HG03439 (cell line): ENCODE data around the gene RAD51B.
"Not testable (repeated sequence)": the region's sequence is repeated elsewhere in the genome, so short reads cannot be mapped to it uniquely, and the experiment has no call there.

ENCODE experiments used
- ATAC-seq: cut with Tn5 transposase; IDR thresholded peaks from one replicate; pipeline ENCODE4 v1.9.1; 2021; ENCODE audit warnings: mild to moderate bottlenecking, moderate library complexity; ENCODE audit not compliant: unreplicated experiment

RAD51B gene

DNA sequence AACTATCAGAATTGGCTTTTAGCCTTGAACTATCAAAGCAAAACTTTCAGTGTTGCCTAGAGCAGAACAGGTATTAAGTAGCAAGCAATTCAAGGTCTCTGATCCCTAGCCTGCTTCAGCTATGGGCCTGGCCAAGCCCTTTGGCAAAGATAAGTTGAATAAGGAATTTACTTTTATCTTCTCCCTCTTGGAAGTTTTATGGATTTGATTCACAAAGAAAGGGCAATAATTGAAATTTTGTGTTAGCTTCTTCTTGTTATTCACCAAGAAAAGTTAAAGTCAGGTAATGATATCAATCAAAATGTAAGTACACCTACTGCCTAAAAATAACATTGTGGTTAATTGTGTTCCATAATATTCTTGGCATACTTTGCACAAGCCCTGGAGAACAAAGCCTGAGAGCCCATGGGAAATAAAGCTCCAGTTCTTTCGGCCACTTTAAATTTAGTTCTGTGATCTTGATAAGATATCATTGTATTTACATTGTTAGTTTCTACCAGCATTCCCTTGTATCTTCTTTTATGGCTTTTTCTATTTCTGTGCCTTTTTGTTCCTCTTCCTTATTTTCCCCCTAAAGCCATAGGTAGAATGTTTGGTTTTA lies 158.0 kb downstream of the RAD51B start:
- ATAC-seq = no peak

DNA sequence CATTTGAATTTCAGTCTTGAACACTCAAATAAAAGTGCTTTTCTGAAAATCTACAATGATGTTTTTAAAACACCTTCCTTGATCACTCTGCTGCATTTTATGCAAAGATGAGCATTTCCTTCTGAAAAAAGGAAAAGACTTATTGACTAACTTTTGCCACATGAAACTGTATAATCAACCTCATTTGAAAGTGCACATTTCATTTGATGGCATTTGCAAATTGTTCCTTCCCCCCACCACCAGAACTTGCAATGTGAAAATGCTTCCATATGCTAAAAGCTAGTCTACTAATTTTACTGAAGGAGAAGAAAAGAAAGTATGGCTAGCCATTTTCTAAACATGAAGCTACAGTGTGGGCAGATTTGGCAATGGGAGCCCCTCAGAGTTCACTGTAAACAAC lies 159.2 kb downstream of the RAD51B start:
- no peak for ATAC-seq

DNA sequence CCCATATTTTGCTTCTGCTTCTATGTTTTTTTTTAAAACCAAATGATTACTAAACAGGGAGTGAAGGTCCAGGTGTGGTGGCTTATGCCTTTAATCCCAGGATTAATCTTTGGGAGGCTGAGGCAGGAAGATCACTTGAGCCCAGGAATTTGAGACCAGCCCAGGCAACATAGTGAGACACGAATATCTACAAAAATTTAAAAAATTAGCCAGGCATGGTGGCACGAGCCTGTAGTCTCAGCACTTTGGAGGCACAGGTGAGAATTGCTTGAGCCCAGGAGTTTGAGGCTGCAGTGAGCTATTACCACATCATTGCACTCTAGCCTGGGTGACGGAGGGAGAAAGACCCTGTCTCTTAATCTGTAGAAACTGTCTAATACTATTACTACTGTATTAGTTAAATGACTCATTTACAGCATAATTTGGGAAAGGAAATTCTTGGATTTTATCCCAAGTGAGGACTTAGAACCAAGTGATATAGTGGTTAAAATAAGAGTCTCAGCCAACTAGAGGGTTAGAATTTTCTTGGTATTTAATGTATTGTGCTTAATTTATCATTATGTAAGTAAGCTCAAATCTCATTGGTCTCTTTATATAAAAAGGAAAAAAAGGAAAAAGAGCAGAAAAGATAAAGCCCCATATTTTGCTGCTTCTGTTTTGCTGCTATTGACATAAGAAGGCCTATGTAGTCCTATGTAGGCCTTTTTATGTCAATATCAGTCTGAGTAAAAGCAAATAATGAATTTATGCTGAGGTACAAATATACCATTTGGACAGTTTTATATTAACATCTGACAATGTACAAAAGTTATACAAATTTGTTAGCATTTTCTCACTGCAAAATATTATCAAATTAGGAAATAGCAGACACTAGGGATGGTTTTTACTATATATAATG lies 163.4 kb downstream of the RAD51B start:
- no peak for ATAC-seq

DNA sequence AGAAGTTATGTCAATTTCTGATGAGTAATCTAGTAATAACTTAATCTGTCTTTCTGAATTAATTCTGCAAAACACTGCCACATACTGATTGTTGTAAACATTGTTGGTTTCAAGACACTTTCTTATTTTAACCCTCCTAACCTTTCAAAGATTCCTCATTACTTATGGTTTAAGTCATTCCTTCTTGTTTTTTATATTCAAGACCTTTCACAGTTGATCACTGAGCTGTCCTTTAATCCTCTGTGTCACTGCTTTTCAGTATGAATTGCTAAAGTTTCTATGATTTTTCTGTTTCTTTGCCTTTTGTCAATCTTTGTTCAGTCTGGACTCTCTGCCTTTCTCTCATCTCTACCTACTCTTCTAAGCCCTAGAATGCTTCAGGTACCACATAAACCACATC lies 164.7 kb downstream of the RAD51B start:
- ATAC-seq = no peak

DNA sequence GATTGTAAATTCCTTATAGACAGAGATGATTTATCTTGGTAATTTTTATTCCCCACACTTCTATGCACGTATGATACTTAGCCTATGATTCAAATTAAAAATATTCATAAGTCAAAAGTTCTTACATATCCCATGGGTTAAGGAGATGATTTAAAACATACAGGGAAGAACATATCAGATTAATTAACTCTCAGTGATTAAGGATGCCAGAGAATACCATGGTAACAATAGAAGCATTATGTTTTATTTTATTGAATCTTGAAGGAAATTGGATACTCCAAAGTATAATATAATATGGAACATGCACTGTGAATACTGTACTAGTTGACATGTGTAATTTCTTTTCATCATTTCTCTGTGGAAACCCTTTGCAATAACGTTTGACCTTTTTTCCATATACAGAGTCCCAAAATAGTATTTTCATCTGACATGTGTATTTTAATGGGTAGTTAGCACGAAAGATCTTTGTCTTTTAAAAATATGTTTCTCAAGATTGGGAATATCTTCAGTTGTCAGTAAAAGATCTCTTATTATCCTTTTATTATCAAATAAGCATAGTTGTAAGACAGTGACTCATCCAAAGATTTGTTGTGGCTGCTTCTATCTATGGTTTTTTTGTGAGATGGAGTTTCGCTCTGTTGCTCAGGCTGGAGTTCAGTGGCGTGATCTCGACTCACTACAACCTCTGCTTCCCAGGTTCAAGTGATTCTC lies 166.7 kb downstream of the RAD51B start:
- ATAC-seq = no peak

DNA sequence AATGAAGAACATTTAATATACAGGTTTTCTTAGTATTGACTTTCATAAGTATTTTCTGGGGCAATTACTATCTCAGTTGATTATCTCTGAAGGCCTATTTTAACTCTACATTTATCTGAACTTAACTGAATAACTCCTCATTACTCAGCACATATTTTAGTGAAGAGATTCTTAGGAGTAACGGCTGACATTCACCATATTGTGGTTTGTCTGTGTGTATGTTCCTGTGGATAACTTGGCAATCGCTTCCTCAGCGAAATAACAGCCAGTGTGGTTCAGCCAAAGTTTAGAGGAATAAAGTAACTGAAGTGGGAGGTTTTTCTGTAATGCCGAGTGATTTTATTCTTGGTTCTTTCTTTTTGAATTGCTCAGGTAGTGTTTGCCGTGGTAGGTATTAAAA lies 168.0 kb downstream of the RAD51B start:
- ATAC-seq = no peak

DNA sequence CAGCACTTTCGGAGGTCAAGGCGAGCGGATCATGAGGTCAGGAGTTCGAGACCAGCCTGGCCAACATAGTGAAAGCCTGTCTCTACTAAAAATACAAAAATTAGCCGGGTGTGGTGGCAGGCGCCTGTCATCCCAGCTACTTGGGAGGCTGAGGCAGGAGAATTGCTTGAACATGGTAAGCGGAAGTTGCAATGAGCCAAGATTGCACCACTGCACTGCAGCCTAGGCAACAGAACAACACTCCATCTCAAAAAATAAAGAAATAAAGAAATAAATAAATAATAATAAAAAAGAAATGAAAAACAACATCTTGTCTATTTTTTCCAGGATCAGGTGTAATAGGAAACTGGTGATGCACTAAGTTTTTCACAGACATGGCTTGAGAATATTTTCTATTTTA lies 168.6 kb downstream of the RAD51B start:
- ATAC-seq = not testable (repeated sequence)

DNA sequence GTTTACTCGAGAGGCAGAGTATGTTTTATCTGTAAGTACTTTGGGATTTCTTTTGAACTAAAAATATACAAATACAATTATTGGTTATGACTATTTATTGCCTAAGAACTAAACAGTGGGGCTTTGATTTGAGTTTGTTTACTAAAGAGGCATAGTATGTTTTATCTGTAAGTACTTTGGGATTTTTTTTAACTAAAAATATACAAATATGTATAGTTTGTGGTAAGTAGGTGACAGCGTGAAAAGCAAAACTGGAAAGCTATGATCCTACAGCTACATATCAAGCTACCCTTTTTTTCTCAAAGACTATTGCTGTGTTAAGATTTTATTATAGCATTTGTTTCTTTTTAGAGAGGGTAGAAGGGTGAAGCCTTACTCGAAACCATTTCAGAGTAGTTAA lies 171.0 kb downstream of the RAD51B start:
- ATAC-seq = no peak

DNA sequence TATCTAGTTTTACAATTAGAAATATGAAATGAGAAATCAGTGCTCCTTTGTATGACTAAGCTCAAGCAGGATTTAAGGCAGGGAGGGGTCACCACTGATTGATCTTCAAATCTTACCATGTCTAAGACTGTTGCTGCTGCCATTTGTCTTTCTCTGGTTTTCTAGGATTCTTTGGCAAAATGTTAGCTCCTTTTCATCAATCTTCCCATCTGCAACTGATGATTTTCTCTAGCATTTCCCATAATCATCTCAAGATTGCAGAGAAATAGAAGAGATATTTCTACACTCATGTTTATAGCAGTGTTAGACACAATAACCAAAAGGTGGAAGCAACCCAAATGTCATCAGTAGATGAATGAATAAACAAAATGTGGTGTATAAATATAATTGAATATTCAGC lies 175.0 kb downstream of the RAD51B start:
- no peak for ATAC-seq

DNA sequence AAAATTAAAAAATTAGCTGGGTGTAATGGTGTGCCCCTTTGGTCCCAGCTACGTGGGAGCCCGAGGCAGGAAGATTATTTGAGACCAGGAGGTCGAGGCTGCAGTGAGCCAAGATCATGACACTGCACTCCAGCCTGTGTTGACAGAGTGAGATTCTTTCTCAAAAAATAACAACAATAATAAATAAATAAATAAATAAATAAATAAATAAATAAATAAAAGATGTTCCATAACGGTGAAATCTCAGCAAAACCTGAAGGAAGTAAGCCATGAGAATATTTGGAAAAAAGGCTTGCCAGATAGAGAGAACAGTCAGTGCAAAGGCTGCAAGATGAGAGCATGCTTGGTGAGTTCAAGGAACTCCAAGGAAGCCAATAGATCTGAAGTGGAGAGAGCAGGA lies 176.7 kb downstream of the RAD51B start:
- no peak for ATAC-seq

DNA sequence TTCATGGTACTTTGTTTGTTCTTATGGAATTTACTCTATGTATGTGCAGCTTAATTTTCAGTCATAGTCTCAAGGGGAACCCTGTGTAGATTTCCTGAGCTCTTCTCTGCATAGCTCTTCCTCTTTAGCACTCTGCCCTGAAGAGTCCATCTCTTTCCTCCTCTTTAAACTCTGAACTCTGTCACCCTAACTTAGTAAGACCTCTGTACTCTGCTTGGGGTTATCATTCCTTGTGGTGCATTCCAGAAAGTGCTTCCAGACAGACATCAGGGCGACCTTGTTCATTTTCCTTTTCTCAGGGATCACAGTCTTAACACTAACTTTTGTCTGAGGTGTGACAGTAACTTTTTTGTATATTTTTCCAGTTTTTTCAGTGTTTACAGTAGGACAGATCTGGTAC lies 179.3 kb downstream of the RAD51B start:
- ATAC-seq = no peak

DNA sequence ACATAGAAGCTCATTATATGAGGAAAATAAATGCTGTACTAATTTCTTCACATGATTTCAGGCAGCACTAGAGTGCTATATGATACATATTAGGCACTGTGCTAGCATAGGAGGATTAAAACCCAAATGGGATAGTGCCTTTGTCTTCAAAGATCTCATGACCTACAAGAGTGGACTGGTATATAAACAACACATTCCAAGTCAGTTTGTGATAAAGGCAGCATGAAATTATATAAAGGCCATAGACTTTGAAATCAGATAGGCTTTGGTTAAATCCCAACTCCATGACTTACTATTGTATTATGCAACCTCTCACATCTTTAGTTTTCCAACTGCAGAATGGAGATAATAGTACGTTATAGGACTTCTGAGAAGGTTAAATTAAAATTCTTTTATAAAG lies 179.7 kb downstream of the RAD51B start:
- ATAC-seq = no peak

DNA sequence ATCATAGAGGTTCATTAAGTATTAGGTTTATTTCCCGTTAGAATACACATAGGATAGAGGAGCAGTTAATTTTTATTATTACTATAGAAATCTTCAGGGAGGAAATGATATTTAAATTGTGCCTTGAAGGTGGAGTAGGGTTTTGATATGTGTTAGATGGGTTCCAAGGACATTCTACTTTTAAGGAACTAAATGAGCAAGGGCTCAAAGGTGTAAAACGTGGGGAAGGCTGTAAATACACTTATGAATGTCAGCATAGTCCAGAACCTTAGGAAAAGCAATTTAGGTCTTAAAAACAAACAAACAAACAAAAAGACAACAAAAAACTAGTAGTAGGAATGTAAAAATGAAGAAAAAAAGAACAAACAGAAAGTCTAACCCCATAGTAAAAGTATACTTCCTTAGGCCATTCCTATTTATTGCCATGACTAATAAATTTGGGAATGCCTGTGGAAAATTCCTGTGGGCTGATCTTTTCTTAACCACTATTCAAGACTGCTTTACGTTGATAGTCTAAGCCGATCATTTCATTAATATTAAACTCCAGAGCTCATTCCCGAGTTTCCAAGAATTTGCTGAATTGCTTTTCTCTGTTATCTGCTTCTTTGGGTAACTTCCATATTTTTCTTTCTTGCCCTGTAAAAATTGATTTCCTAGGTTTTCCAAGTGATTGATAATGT lies 180.3 kb downstream of the RAD51B start:
- no peak for ATAC-seq

DNA sequence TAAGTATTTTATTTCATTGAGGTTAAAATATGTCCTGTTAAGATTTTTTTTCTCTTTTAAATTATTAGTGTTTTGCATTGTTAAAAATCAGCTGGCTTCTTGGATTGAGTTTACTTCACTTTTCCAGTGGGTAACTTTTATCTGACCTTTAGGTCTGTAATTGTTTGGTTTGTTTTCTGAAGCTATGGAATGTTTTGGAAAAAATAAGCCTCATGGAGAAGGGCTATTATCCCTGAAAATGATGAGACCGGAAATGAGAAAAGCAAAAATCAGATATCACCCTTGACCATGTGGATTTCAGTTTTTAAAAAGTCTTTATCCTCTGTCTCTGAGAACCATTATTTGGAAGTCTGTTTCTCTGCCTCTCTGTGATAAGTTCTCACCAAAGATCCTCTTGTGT lies 180.9 kb downstream of the RAD51B start:
- no peak for ATAC-seq

DNA sequence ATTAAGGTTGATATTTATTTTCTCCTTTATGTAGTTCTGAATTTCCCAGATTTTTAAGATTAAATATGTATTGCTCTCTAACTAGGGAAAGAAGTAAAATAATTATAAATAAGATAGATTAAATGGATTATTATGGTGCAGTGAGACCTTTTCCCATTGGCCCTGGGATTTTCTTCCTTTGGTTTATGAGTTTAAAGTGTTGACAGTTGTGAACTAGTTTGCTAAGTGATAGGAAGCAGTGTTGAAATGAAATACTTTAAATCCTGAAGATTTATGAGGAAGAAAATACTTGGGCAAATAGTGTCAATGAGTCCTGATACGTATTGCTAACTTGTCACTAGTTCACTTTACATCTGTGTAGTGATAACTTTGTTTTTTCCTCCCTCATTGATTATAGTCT lies 188.9 kb downstream of the RAD51B start:
- ATAC-seq = no peak

DNA sequence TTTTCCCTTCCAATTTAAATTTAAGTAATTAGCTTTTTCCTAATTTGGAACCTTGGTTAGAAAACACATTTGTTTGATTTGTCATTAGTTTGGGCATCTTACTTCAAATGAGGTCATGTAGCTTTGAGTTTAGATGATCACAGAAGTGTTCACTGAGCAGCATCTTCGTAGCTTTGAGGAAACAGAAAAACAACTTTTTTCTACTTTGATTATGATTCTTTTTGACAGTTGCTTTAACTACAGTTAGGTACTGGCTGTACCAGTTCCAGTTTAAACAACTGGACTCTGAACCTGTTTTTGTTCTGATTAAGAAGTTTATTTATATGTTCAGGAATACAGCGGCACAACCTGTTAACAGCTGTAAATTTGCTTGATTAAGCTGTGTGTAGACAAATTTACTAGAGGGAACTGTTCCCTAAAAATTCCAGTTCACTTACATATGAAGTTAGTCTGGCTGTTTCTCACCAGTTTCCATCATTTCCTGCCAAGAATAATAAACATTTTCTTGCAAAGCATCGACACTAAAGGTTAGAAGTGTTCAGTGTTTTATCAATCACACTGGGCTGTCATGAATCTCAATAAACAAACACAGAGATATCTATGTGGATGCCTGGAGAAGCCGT lies 191.9 kb downstream of the RAD51B start:
- ATAC-seq = no peak

DNA sequence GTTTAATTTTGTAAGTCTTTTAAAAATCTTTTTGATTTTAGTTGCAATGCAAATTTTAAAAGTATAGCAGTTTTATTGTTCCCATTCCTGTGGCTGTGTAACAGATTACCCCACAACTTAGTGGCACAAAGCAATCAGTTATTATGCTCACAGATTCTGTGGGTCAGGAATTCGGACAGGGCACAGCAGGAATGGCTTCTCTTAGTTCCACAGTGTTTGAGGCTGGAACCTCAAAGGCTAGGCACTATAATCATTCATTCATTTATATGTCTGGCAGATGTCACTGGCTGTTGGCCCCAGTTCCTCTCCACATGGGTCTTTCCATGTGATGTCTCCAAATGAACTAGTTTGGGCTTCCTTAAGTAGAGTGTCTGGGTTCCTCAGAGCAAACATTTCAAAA lies 193.3 kb downstream of the RAD51B start:
- ATAC-seq = no peak

DNA sequence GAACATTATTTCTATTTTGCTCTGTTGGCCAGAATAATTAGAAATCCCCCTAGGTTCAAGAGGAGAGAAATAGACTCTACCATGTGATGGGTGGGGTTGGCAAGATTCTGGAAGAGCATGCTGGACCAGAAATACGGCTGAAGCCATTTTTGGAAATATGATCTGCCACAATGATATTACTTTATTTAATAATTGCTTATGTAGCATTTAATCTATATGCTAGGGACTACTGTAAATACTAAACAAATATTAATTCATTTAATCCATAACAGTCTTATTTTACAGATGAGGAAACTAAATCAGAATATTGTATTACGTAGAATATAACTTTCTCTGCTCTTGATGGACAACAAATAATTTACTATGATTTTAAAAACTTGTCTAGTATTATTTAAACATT lies 193.7 kb downstream of the RAD51B start:
- ATAC-seq = no peak

DNA sequence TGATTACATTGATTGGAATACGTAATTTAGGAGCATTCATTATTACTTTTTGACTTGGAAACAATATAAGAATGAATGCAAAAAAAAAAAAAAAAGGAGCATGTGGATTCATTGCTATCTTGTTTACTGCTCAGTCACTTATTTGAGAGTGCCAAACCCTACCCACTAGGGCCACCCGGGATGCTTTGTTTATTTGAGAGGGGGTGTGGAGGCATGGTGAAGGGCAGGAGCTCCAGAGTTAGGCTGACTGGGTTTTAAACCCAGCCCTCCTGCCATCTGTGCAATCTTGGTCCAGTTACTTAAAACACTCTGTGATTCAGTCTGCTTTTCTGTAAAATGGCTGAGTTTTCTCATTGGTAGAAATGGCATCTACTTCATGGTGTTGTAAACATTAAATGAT lies 195.2 kb downstream of the RAD51B start:
- no peak for ATAC-seq

DNA sequence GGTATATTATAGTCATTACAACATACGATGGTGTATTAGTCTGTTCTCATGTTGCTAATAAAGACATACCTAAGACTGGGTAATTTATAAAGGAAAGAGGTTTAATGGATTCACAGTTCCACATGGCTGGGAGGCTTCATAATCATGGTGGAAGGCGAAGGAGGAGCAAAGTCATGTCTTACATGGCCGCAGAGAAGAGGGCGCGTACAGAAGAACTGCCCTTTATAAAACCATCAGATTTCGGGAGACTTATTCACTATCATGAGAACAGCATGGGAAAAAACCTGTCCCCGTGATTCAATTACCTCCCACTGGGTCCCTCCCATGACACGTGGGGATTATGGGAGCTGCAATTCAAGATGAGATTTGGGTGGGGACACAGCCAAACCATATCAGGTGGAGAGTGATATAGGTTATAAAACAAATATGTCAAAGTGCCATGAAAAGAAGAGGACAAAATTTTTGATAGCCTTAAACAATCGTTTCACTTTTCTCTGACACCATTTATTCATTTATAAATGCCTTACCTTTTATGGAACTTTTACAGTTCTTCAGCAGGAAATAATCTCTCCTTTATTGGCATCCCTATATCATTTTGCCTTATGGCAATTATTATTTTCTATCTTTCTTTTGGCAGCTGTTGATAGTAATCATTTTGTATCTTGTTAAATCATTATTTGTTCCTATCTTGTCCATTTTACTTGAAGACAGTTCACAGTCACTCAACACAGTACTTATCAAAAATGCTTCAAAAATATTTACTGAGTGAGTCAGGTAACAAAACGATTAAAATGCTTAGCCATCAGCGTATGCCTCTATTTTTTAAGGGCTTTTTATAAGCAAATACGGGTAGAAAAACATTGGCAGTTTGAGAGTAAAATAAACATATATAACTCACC lies 196.0 kb downstream of the RAD51B start:
- ATAC-seq = no peak
